ENCODE results near the gene METTL5.

The METTL5 gene

GRCh38 chr2:169778446-169778845 lies 46.3 kb downstream of the METTL5 start:
- no peak for DNase-seq

GRCh38 chr2:169776252-169776761 lies 48.4 kb downstream of the METTL5 start:
- DNase-seq: no peak

GRCh38 chr2:169775765-169776164 lies 48.9 kb downstream of the METTL5 start:
- DNase-seq: no peak

GRCh38 chr2:169775354-169775753 lies 49.4 kb downstream of the METTL5 start:
- DNase-seq: no peak

DNA sequence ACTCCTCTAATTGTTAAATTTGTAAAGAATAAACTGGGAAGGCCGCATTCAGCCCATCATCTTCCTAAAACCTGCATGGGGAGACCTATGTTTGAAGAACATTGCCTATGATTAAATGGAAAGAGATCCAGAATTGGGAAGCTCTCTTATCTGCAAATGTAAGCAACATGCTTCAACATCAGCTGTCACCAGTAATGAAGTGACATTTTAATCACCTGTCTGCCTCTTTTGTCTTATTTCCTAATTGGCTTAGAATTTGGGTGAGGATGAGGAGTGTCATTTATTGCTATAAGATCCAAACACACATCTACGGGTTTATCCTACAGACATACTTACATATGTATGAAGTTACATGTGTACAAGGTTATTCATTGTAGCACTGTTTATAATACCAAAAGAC lies 52.1 kb downstream of the METTL5 start:
- DNase-seq: no peak

DNA sequence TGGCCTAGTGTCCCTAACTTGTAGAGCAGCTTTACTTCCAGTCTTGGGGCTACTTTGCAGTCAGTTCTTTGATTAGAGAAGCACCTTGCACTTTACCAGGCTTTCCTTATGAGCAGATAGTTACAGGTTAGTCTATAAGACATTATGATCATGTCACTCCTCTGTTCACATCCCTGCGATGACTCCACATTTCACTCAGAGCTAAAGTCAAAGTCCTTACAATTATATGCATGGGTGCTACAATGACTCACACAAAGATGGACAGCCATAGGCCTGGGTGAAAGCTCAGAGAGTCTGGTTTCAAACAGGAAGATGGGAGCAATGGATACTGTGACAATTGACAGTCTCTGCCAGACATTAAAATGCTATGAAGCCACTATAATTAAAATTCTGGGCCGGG lies 53.1 kb downstream of the METTL5 start:
- no peak for DNase-seq

DNA sequence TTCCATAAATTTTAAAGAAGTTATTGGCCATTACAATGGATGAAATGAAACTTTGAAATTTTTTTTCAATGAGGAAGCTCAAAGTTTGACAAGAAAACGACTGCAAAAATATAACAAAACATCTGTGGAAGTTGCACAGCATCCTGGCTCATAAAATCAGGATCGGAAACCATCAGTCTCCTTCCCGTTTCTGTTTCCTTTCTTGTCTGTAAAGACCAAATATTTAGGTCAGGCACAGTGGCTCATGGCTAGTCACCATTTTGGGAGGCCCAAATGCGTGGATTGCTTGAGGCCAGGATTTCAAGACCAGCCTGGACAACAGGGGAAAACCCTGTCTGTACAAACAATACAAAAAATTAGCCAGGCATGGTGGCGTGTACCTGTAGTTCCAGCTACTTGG lies 53.7 kb downstream of the METTL5 start:
- DNase-seq: no peak

DNA sequence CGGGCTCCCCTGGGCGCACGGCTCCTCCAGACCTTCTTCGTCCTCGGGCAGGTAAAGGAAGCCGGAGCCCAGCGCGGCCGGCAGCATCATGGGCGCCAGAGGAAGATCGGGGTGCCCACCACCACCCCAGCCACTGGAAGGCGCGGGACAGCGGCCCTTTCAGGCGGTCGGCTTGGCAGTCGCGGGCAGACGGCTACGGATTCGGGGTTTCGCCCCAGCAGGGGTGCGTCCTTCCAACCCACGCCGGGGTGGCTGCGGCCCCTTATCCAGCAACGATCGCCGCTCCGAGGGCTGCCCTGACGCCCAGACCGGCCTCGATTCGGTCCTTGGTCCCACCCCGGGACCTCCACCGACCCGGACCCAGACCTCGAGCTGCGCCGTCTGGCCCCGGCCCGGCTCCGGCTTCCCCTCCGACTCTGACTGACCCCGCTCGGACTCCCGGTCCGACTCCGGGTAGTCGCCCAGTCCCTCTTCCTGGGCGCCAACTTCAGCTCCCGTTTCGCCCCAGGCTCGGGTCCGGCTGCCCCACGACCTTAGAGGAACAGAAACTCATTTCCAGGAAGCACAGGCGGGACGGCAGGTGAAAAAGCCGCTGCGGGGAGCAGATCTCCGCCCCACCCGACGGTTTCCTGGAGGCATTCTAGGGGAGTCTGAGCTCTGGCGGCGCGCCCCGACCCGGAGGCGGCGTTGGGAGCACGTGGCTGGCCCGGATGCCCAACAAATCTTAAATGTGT lies 56.3 kb downstream of the METTL5 start:
- peak; percentile 33 for DNase-seq

DNA sequence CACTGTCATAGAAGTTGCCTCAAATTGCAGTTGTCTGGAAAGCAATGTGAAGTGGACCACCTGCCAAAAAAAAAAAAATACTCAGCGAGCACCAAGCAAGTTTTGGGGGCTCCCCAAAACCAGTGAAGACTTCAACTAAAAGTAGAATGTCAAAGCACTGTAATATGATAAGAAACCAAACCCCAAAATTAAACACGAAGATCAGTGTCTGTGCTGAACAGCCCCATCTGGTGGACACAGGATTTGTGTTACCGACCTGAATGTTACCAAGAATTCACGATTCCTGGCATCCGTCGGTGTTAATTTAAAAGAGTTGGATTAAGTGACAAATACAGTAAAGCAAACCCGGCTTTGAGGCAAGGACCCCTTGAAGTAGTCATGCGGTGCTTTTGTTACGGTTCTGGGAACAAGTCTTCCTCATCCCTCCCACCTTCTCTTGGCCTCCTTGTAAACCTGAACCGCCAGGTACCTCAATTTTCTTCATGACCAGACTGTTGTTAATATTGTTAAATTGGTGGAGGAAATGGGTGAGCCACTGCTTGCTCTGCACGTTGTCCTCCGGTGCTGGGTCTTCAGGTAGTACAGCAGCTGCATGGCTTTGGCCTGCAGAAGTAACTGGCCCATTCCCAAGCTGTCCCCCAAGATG lies 57.3 kb downstream of the METTL5 start:
- DNase-seq: peak; percentile 49

GRCh38 chr2:169765523-169765922 lies 59.2 kb downstream of the METTL5 start:
- no peak for DNase-seq

- no peak for DNase-seq
These were observed 62.8 kb downstream of the METTL5 start for GRCh38 chr2:169761970-169762292.

All from activated naive CD4-positive, alpha-beta T cell treated with anti-CD3 and anti-CD28 coated beads, Interleukin-2, amount 50 U/mL, for 16 hours (primary cell).